HG03354 (cell line): Measurements from ENCODE around the gene SHMT2.

ENCODE experiments used
- ATAC-seq: cut with Tn5 transposase; IDR thresholded peaks from one replicate; pipeline ENCODE4 v1.9.1; 2021; ENCODE audit warnings: mild to moderate bottlenecking; ENCODE audit not compliant: unreplicated experiment, poor library complexity, severe bottlenecking

Gene SHMT2

GRCh38 chr12:57213058-57213715 lies 16.3 kb upstream of the SHMT2 start:
- ATAC-seq: peak; percentile 46

DNA sequence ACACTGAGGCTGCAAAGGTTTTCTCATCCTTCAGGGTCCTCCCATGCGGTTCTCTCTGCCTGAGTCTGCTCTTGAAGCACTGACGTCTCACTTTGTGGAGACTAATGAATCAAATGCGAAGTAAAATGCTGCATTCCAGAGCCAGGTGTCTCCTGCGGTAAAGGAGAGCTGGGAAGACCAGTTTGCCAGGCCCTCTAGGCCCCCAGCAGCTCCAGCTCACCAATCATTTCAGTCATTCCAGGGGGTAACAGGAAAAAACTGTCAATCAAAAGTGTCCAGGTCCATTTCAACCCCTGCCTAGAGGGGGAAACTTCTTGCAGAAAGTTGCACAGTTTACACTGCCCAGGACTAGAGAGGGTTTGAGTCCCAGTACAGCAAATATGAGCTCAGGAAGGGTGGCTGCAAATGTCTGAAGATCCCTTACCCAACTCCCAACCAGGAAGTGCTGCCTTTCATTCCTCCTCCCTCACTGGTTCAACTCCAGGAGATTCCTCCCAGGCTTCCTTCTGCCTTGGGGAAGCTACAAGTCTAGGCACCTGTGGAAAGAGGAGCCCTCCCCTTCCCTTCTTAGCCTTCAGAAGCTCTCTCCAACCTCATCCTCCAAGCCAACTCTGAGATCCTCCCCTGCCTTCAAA lies 15.6 kb upstream of the SHMT2 start:
- no peak for ATAC-seq

GRCh38 chr12:57214398-57214781 lies 15.1 kb upstream of the SHMT2 start:
- ATAC-seq: peak; percentile 49

- ATAC-seq: no peak
These were observed 14.4 kb upstream of the SHMT2 start for GRCh38 chr12:57215065-57215464.

- no peak for ATAC-seq
These were observed 13.9 kb upstream of the SHMT2 start for GRCh38 chr12:57215668-57216013.

- no peak for ATAC-seq
These were observed 13.2 kb upstream of the SHMT2 start, which contains the start of gene NXPH4 for GRCh38 chr12:57216014-57216911. Gene NXPH4 (plus strand): TSS chr12:57216794. CDS start chr12:57216970, 176 bp downstream.

- ATAC-seq: no peak
These were observed 12.3 kb upstream of the SHMT2 start for GRCh38 chr12:57216921-57217879.

GRCh38 chr12:57218030-57218853 lies 11.3 kb upstream of the SHMT2 start:
- no peak for ATAC-seq

GRCh38 chr12:57219205-57219992 lies 10.1 kb upstream of the SHMT2 start:
- no peak for ATAC-seq

DNA sequence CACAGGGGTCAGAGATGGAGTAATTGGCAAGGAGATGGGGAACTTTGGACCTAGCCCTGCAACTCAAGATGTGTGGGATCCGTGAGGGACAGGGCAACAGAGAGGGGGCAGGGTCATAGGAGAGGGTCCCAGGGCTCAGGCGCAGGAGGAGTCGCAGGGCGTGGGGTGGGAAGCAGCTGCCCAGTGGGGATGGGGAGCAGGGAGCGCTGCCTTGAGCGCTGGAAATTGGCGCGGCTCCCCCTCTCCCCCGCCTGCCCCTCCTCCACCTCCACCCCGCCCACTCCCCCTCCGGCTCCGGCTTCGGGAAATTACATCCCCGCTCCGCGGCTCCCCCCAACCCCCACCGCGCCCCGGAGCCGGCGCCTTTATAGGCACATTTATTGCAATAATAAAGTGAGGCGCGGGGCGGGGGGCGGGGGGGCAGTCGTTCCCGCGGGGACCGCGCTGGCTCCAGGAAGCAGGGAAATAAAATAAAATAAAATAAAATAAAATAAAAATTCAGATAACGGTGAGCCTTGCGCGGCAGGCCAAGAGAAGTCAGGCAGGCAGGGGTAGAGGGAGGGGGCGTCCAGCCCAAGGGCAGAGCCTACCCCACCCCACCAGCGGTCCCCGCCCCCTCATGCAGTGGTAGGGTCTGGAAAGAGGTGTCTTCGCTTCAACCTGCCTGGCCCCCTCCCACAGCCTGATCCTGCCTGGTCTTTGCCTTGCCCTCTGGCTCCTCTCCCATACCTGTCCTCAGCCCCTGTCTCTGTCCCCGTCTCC lies 9.3 kb upstream of the SHMT2 start:
- ATAC-seq: no peak

- ATAC-seq: no peak
These were observed 8.7 kb upstream of the SHMT2 start for GRCh38 chr12:57220770-57221168.

DNA sequence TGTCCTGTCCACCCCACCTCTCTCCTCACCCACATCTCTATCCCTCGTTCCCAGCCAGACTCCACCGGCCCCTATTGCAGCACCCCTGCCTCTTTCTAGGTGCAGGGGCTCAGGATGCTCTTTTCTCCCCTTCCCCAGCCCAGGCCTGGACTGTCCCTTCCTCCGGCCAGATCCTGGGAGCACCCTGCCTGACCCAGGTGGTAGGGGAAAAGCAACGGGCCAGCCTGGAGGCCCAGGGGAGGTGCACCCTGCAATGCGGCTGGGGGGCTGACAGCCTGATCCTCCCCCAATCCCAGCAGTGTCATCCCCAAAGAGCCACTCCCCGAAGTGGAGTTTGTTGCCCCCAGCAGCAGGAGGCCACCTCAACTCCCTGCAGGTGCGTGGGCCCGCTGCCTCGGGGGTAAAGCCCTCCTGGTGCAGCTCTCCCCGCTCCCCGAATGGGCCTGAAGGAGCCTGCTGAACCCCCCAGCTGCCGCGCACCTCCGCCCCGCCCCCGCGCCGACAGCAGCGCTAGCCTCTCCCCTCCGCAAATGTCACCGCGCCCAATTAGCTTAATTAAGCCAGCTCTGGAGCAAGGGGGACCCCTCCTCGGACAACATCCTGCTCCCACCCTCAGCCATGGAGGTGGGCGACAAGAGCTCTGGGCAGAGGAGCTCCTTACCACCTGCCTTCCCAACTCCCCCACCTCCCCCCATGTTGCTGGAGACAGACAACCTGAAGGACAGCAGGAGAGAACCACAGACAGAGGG lies 8.2 kb upstream of the SHMT2 start:
- ATAC-seq: no peak

DNA sequence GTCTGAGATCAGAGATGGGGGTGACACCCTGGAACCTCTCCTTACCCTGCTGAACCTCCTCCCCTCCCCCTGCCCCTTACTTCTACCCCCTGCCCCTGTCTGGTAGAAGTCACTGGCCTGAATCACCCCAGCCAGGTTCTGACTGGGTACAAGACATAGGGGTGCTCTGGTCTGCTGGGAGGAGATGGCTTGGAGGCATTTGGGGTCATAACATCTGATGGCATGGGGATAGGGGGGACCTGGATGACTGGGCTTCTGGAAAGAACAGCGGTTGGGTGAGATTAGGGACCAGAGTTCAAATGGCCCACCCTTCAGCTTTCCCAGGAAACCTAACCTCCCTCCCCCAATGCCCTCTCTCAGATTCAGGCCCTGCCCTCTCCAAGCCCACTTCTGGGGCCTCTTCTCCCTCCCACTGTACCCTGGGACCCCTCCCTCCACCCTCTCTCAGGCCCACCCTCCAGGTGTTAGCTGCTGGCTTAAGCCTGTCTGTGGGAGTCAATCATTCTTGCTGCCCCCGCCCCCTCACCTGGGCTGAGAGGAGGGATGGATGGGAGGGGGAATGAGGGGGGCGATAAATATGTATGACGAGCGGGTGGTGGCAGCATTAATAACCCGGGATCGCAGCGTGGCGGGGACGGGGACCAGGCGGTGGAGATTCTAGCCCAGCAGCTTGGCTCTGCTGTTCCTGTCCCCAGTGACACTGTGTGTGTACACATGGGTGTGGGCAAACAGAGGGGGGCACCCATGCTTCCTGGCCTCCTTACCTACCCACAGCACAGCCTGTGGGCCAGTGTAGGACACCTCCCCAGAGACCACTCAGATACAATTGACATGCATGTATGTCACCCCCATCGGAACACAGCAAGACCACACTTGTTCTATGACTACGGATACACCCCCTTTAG lies 7.0 kb upstream of the SHMT2 start:
- ATAC-seq: no peak

DNA sequence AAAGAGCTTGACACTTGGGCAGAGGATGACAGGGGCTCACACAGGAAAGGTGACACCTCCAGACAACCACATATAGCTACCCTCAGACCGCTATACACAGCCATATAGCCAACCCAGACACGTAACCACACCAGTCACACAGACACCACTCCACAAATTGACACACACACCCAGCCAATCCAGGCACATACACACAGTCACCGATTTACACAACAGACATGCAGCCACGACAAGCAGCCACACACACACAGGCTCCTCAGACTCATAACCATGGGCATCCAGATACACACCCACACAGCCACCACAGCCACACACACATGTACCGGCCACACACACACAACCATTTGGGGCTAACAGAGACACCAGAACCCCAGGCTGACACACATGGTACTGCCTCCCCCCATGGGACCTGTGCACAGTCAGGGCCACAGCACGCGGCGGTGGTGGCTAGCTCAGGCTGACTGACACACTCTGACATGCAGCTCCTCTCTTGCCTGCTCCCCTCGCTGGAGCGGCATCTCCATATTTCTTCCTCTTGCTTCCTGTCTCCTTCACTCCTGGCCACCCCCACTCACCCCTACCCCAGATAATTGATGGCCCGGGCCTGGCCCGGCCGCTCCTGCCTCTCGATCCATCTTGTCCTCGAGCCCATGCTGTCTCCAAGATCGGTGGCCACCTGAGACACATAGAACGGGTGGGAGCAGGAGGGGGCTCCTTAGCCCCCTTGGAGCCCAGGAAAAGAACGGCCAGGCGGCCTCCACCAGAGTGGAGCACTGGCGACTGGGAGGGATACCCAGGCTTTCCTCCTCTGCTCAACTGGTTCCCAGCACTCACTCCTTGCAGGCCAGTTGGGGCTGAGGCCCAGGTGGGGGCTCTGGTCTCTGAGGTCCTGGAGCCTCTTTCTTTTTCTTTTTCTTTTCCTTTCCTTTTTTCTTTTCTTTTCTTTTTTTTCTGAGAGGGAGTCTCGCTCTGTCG lies 6.0 kb upstream of the SHMT2 start:
- no peak for ATAC-seq
